CD4-positive, alpha-beta T cell treated with Interleukin-15 for 1 hour (primary cell): ENCODE measurements around the gene ZSCAN18.

Source experiments
- DNase-seq: peaks from one replicate; pipeline ENCODE4 v3.0.0-alpha.2; 2020

The ZSCAN18 gene

DNA sequence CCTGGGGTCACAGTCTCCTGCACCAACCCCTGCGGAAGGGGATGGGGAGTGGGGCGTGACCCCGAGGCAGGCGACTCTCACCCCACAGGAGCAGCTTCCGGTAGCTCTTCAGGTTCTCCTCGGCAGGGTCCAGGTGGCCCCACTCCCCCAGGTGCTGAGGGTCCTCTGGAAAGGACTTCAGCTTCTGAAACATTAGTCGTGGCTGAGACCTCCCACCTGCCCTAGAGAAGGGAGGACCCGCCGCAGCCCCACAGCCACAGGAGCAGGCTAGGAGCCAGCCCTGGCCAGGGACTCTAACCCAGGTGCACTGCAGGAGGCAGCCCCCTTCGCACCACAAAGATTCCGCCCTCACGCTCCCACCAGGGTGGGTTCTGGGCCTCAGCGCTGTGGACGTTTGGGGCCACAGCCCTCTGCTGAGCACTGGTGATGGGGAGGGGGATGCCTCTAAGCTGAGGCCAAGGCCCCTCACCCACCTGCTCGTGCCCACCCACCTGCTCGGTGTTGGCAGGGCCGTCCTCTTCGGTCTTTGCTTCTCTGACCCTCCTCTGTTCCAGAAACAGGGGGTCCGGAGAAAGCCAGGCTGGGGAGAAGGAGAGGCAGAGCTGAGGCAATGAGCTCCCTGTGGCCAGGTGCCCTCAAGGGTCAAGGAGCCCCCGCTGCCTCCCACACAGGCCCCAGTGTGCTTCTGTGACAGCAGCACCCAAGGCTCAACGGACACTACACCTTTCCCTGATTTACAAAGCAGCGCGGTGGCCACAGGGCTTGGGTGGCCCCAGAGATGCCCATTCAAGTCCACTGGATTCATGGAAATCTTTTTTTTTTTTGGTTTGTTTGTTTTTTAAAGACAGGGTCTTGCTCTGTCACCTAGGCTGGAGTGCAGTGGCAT, 11.0 kb downstream of the ZSCAN18 start:
- DNase-seq = no peak

GRCh38 chr19:58085348-58085875, 12.6 kb downstream of the ZSCAN18 start:
- DNase-seq = no peak

DNA sequence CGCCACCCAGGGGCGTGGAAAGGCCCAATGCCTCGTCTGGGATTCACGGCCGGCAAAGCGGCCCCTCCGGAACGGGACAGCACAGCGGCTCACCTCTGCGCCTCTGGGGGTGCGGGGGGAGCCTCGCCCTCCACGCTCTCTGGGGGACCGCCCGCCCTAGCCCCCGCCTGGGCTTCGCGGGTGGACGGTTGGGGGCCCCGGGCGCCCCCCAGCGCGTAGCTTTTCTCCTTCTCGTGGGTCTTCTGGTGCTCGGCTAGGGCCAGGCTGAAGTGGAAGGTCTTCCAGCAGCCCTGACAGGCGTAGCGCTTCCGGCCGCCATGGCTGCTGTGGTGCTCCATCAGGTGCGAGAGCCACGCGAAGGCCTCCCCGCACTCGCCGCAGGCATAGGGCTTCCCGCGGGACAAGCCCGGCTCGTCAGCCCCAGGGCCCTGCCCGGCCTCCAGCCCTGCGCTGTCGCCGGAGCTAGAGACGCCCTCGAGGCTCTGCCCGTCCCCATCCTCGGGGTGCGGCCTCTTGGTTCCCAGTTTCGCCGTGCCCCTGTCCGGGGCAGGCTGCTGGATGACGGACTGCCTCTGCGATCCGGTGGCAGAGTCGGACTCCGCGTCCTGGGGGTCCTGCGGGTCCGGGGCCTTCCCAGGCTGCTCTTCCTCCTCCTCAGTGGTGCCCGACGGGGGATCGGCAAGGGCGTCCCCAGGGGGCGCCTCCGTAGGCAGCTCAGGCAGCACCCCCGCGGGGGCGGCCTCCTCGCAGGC, 13.3 kb downstream of the ZSCAN18 start:
- DNase-seq = no peak

- DNase-seq = no peak
Observed at GRCh38 chr19:58083021-58083420, 15.0 kb downstream of the ZSCAN18 start.

GRCh38 chr19:58079792-58080191, 18.2 kb downstream of the ZSCAN18 start:
- DNase-seq = no peak

- DNase-seq = no peak
Observed at GRCh38 chr19:58067240-58067912, 30.7 kb downstream of the ZSCAN18 start.

DNA sequence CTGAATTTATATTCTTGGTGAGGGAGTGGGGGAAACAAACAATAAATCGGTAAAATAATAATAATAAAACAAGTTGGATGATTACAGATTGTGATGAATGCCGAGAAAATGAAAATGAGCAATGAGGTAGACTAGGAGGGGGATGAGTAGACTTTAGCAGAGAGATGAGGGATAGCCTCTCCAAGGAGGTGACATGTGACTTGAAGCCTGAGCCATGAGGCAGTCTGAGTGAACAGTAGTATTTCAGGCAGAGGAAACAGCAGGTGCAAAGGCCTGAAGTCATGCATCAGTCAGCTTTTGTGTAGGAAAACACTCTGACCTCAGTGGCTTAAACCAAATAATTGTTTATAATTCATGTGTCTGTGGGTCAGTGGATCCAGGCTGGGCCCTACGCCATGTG, 34.3 kb downstream of the ZSCAN18 start:
- DNase-seq = no peak

GRCh38 chr19:58060231-58060630, 37.8 kb downstream of the ZSCAN18 start:
- no peak for DNase-seq

DNA sequence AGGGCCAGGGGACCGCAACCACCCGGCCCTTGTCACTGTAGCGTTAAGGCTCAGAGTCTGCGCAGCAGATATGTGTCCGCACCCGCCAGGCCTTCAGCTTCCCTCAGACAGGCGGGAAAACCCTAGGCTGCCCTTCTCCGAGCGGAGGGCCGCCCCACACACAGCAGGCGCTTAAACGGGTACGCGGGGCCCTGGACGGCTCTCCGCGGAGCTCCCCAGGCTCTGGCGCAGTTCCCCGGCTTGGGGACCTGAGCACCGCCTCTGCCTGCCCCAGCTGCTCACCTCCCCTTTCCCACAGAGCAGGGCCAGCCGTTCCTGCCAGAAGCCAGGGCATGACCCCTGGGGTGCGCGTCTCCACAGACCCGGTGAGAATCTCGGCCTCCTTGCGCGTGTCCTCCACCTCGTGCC, 38.4 kb downstream of the ZSCAN18 start:
- no peak for DNase-seq

DNA sequence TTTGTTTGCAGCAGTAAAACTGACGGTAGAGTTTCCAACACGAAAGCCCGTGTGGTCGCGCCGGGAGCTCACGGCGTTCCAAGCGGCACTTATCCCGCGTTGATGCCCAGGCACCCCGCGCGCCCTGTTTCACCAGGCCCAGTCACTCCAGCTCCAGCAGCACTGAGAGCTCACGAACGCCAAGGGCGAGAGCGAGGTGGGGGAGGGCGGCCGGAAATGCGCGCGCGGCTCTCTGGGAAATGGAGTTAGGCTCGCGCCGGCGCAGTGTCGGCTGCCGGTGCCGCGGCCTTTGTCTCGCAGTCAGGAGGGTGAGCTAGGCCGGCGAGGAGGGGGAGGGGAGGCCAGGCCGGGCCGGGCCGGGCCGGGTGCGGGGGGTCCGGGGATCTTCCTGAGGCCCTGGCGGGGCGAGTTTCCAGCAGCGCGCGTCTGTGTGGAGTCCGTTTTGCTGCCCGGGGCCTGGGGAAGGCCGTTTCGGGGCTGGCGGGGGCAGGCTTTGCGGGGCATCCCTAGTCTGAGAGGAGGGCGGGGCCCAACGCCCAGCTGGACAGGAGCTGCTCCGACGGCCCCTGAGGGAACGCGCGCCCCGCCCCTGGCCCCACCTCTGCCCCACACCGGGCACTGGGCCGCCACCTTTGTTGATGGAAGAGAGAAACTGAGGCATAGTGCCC, 38.9 kb downstream of the ZSCAN18 start, which contains the start of gene ZNF135:
Gene ZNF135, plus strand, starts transcription at position 280 of the 668 bp plus-strand sequence. CDS start 721 bp downstream, outside the sequence.
- DNase-seq = peak; percentile 80

DNA sequence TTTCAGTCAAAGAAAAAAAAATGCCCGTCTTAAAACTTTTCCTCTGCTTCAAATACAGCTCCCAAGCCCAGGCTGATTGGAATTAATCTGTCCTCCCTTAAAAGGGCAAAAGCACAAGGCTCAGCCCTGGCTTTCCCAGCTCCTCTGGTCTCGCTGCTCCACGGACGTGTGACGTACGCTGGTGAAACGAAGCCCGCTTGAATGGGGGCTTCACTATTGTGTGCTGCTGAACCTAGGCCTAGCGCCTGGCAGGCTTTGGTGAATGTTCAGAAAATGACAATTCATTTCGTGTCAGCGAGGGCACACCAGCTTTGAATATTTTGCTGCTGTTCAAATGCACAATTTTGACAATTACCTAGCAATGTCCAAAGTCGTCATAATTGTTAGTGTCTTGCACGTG, 39.6 kb downstream of the ZSCAN18 start:
- DNase-seq = no peak

- DNase-seq = no peak
Observed at GRCh38 chr19:58056861-58057260, 41.2 kb downstream of the ZSCAN18 start.

DNA sequence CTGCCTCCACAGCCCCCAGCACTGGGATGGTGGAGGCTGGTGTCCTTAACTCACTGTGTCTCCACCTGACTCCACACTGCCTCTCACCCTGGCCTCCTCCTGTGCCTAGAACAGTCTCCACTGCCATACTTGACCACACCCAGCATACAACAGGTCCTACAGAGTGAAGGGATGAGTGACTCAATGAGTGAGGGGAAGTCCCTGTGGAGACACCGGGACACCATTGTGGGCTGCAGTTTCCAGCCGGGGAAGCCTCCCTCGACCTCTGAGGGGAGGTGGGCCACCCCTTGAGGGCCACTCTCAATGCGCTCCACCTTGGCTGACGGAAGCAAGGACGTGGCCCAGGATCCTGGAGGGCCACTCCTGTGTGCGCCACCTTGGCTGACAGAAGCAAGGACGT, 41.8 kb downstream of the ZSCAN18 start:
- no peak for DNase-seq

GRCh38 chr19:58054901-58055874, 42.8 kb downstream of the ZSCAN18 start:
- DNase-seq = no peak

GRCh38 chr19:58053480-58054156, 44.4 kb downstream of the ZSCAN18 start:
- no peak for DNase-seq

DNA sequence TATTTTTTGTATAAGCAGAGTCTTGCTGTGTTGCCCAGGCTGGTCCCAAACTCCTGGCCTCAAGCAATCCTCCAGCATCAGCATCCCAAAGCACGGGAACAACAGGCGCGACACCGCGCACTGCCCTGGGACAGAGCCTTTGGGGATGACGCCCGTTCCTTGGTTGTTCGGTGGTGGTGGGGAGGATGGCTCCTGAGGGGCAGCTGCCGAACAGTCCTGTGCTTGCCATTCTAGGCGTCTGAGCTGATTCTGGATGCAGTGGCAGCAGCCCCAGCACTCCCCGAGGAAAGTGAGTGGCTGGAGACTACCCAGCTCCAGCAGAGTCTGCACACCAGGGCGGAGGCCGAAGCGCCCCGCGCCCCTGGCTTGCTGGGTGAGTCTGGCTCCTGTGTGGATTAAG, 45.8 kb downstream of the ZSCAN18 start:
- DNase-seq = no peak

- DNase-seq = no peak
Observed at GRCh38 chr19:58047672-58048071, 50.4 kb downstream of the ZSCAN18 start.

- no peak for DNase-seq
Observed at GRCh38 chr19:58046856-58047255, 51.2 kb downstream of the ZSCAN18 start.

- no peak for DNase-seq
Observed at GRCh38 chr19:58045411-58046050, 52.5 kb downstream of the ZSCAN18 start.

- no peak for DNase-seq
Observed at GRCh38 chr19:58044886-58045285, 53.1 kb downstream of the ZSCAN18 start.
